Measurements from ENCODE around the gene WDR89.

The WDR89 gene

DNA sequence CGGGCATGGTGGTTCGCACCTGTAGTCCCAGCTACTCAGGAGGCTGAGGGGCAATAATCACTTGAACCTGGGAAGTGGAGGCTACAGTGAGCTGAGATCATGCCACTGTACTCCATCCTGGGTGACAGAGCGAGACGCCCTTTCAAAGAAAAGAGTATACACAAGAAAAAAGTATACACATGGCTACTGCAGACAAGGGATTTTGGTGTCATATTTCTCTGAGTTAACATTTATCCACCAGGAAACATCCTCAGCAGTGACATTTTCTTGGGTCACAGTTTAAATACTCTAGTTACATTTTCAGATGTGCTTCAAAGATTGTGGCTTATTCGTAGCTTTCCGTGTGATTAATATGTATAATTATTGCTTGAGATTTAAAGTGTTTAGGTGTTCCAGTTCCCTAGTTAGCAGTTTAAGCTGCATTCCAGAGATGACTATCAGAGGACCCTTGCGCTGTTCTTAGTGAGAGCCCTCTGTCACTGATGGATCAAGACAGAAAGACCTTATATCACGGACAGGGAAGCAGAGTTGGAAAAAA is 93.8 kb downstream of the WDR89 start:
- DNase-seq = peak in 1 of 42 donors; percentile 20
- intact Hi-C loops (cut with DNase I) = loop anchor here (10.0 kb wide), 1 partner anchor 97 kb away; the partner anchor contains the start of gene WDR89

All from head of caudate nucleus (tissue), 42 donors.